ENCODE measurements around the gene CHCHD6.
A peak's percentile ranks its signal among the peaks of the same experiment; 100 is the strongest.

Gene CHCHD6

DNA sequence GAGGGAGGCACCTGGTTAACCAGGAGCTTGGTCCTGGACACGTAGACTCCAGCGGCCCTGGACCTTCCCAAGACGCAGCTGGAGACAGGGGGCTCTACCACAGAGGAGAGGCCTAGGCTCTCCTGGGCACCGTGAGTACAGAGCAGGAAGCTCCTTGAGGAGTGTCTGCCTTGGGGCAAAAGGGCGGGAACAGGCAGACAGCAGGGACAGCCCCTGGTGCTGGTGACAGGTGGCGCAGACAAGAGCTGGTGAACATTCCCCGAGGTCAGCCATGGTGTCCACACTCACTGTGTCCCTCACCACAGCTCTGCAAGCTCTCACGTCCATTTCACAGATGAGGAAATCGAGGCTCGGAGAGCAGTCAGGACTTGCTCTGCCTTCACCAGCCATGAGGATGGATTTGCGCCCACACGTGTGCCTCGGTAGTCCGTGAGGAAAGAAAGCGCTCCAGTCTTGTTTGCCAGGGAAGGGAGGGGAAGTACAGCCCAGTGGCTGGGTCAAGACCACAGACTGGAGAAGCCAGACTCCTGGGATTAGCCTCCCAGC, 276.3 kb downstream of the CHCHD6 start:
- Histone ChIP-seq H3K4me3 (no peak overlapping the region), H3K9ac (ENCODE audit: insufficient read length) (no peak overlapping the region), H3K9me3 (ENCODE audit: low read depth, low read length) (no peaks in the 10 kb centered on the region), H3K36me3 (ENCODE audit: insufficient read depth, low read length) (no peaks in the 10 kb centered on the region), H3K27ac (no peak overlapping the region)
- DNase-seq (ENCODE audit: low read depth, low spot score) = no peak
- no peak for TF ChIP-seq FOXP2 (optimal IDR thresholded peaks at IDR 0.05; ENCODE audit: control extremely low read depth, extremely low read length, insufficient read depth)
- TF ChIP-seq EZH2 (IDR thresholded peaks at IDR 0.05) = no peak
- TF ChIP-seq POLR2AphosphoS5 (IDR thresholded peaks at IDR 0.05; ENCODE audit: borderline replicate concordance, low read depth, low read length) = no peak

DNA sequence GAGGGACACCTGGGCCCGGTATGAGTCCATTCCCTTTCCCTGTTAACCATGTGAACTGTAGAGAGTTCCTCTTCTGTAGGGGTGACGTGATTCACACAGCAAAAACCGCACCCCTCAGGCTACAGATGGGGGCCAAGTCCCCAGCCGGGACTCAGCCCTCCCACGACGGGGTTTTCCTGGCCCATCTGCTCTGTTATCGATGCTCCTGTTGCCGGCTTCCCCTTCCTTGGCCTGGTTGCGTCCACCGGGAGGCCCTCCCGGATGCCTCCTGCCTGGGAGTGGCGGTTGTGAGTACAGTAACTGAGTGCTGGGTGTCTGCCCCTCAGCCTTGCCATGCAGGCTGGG, 278.1 kb downstream of the CHCHD6 start:
- Histone ChIP-seq H3K4me3 (peak overlapping the region; percentile 94), H3K9ac (ENCODE audit: insufficient read length) (peak overlapping the region; percentile 70), H3K36me3 (ENCODE audit: insufficient read depth, low read length) (no peaks in the 10 kb centered on the region), H3K27ac (no peak overlapping the region), H3K9me3 (ENCODE audit: low read depth, low read length) (no peaks in the 10 kb centered on the region)
- TF ChIP-seq FOXP2 (optimal IDR thresholded peaks at IDR 0.05; ENCODE audit: control extremely low read depth, extremely low read length, insufficient read depth) (no peak), EZH2 (IDR thresholded peaks at IDR 0.05) (no peak), POLR2AphosphoS5 (IDR thresholded peaks at IDR 0.05; ENCODE audit: borderline replicate concordance, low read depth, low read length) (no peak)
- no peak for DNase-seq (ENCODE audit: low read depth, low spot score)

GRCh38 chr3:126982471-126983175, 278.6 kb downstream of the CHCHD6 start, which contains the start of gene PLXNA1:
PLXNA1 (plus strand) TSS chr3:126983115; CDS start chr3:126988594, 5,479 bp downstream.
- peak; percentile 48 for DNase-seq (ENCODE audit: low read depth, low spot score)
- no peaks in the 10 kb centered on the region for H3K36me3 ChIP-seq (ENCODE audit: insufficient read depth, low read length)
- H3K9ac ChIP-seq (ENCODE audit: insufficient read length) = peak within 1 kb of the TSS; percentile 86
- TF ChIP-seq FOXP2 (optimal IDR thresholded peaks at IDR 0.05; ENCODE audit: control extremely low read depth, extremely low read length, insufficient read depth) = no peak
- peak; percentile 34; the same call in 1 of the 2 replicates for TF ChIP-seq POLR2AphosphoS5 (IDR thresholded peaks at IDR 0.05; ENCODE audit: borderline replicate concordance, low read depth, low read length)
- H3K27ac ChIP-seq = no peak within 1 kb of the TSS
- H3K4me3 ChIP-seq = peak within 1 kb of the TSS; percentile 95
- H3K9me3 ChIP-seq (ENCODE audit: low read depth, low read length) = no peaks in the 10 kb centered on the region

DNA sequence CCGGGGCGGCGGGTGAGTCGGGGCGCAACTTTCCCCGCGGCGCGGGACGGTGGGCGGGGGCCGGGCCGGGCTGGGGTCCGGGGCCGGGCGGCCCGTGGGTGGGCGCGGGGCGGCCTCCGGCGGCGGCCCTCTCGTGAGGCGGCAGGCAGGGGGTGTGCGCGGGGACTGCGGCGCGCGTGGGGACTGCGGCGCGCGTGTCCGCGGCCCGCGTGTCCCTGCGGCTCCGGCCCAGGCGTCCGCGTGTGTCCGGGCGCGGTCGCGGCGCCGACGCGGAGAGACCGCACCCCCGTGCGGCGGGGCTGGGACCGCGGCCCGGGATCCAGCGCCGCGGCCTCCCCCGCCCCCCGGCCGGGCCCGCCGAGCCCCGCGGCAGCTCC, 279.2 kb downstream of the CHCHD6 start:
- DNase-seq (ENCODE audit: low read depth, low spot score) = no peak
- no peak overlapping the region for H3K27ac ChIP-seq
- TF ChIP-seq FOXP2 (optimal IDR thresholded peaks at IDR 0.05; ENCODE audit: control extremely low read depth, extremely low read length, insufficient read depth) (no peak), EZH2 (IDR thresholded peaks at IDR 0.05) (no peak), POLR2AphosphoS5 (IDR thresholded peaks at IDR 0.05; ENCODE audit: borderline replicate concordance, low read depth, low read length) (no peak)
- H3K36me3 ChIP-seq (ENCODE audit: insufficient read depth, low read length) = no peaks in the 10 kb centered on the region; the same call in 1 of the 2 replicates
- H3K9me3 ChIP-seq (ENCODE audit: low read depth, low read length) = no peaks in the 10 kb centered on the region
- peak overlapping the region; percentile 95 for H3K4me3 ChIP-seq
- peak overlapping the region; percentile 86 for H3K9ac ChIP-seq (ENCODE audit: insufficient read length)

- DNase-seq (ENCODE audit: low read depth, low spot score) = no peak
- TF ChIP-seq FOXP2 (optimal IDR thresholded peaks at IDR 0.05; ENCODE audit: control extremely low read depth, extremely low read length, insufficient read depth) (no peak), POLR2AphosphoS5 (IDR thresholded peaks at IDR 0.05; ENCODE audit: borderline replicate concordance, low read depth, low read length) (no peak), EZH2 (IDR thresholded peaks at IDR 0.05) (no peak)
- Histone ChIP-seq H3K9me3 (ENCODE audit: low read depth, low read length) (no peaks in the 10 kb centered on the region), H3K27ac (no peak overlapping the region), H3K9ac (ENCODE audit: insufficient read length) (peak overlapping the region; percentile 86), H3K4me3 (peak overlapping the region; percentile 95), H3K36me3 (ENCODE audit: insufficient read depth, low read length) (peaks cover 3% of the 10 kb centered on the region; the same call in 1 of the 2 replicates)
These were observed 279.8 kb downstream of the CHCHD6 start for GRCh38 chr3:126983653-126984390.

DNA sequence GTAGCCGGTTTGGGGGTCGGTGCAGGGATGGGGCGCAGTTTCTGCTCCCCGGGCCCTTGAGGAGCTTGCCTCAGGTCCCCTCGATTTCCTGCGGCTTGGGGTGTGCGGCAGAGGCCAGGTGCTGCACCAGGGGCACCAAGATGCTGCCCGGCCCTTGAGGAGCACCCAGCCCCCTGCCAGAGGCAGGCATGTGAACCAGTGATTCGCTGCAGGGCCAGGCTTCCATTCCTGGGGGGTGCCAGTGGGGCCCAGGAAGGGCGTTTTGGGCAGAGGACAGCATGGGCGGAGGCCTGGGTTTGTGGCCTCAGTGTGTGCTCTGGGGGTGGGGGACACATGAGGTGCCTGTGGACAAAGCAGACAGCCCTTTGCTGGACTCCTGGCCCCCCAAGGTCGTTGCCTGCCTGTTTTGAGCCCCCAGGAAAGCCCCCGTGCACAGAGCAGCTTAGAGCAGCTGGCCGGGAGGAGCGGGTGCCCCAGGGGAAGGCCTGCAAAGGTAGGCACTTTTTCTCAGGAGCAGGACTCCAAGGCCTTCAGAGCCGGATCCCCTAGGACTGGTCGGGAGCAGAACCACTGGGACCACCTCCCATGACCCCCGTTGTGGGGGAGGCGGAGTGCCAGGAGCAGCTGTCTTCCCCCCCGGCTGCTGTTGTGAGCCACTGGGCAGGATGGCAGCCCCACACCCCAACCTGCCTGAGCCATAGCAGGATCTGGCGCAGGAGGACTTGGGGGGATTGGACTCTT, 280.5 kb downstream of the CHCHD6 start:
- no peaks in the 10 kb centered on the region for H3K9me3 ChIP-seq (ENCODE audit: low read depth, low read length)
- H3K36me3 ChIP-seq (ENCODE audit: insufficient read depth, low read length) = peaks cover 10% of the 10 kb centered on the region; the same call in 1 of the 2 replicates
- H3K4me3 ChIP-seq = peak overlapping the region; percentile 95
- H3K27ac ChIP-seq = no peak overlapping the region
- peak overlapping the region; percentile 86 for H3K9ac ChIP-seq (ENCODE audit: insufficient read length)
- TF ChIP-seq EZH2 (IDR thresholded peaks at IDR 0.05) (no peak), FOXP2 (optimal IDR thresholded peaks at IDR 0.05; ENCODE audit: control extremely low read depth, extremely low read length, insufficient read depth) (no peak), POLR2AphosphoS5 (IDR thresholded peaks at IDR 0.05; ENCODE audit: borderline replicate concordance, low read depth, low read length) (no peak)
- DNase-seq (ENCODE audit: low read depth, low spot score) = no peak

DNA sequence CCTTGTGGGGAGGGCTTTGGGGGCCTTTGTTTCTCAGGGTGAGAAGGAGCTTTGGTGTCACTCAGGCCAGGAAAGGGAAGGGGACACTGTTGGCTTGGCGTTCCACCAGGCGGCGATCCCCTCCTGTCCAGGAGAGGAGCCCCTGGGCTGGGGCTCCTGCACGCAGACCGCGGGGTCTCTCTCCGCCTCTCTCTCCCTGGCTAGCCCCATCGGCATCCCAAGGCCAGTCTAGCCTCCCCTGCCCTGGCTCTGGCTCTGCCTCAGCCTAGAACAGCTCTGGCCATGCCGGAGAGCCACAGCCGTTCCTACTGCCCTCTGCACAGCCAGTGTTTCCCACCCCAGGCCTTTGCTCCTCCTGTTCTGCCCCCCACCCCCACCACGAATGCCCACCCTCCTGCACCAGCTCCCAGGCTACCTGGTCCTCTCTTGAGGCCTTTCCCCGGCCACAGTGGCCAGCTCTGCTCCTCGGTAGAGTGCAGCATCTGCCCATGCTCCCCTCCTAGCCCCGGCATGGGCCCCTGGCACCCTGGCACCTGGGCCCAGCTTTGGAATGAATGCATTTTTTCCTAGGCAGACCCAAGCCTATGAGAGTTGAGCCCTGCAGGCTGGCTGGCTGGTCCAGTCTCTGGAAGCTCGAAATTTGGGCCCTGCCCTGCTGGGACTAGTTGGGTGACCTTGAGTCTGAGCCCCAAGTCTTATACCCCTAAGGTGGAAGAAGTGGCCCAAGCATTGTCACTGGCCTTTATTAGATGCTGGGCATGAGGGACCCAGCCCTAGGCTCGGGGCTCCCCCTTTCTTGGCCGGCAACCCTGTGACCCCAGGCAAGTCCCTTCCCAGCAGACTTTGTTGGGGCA, 281.3 kb downstream of the CHCHD6 start:
- Histone ChIP-seq H3K9ac (ENCODE audit: insufficient read length) (no peak overlapping the region), H3K27ac (no peak overlapping the region), H3K4me3 (no peak overlapping the region), H3K36me3 (ENCODE audit: insufficient read depth, low read length) (peaks cover 18% of the 10 kb centered on the region; the same call in 1 of the 2 replicates), H3K9me3 (ENCODE audit: low read depth, low read length) (no peaks in the 10 kb centered on the region)
- no peak for DNase-seq (ENCODE audit: low read depth, low spot score)
- TF ChIP-seq EZH2 (IDR thresholded peaks at IDR 0.05) (no peak), POLR2AphosphoS5 (IDR thresholded peaks at IDR 0.05; ENCODE audit: borderline replicate concordance, low read depth, low read length) (no peak), FOXP2 (optimal IDR thresholded peaks at IDR 0.05; ENCODE audit: control extremely low read depth, extremely low read length, insufficient read depth) (no peak)

All from SK-N-MC (cell line).